Fibroblast of peridontal ligament (primary cell): ENCODE data around the gene TNPO3.
"Not testable (repeated sequence)": the region's sequence is repeated elsewhere in the genome, so short reads cannot be mapped to it uniquely, and the experiment has no call there.

ENCODE experiments used
- DNase-seq: peaks from one replicate; pipeline ENCODE4 v3.0.0-alpha.2; 2010; ENCODE audit errors: extremely low read depth

TNPO3 gene

DNA sequence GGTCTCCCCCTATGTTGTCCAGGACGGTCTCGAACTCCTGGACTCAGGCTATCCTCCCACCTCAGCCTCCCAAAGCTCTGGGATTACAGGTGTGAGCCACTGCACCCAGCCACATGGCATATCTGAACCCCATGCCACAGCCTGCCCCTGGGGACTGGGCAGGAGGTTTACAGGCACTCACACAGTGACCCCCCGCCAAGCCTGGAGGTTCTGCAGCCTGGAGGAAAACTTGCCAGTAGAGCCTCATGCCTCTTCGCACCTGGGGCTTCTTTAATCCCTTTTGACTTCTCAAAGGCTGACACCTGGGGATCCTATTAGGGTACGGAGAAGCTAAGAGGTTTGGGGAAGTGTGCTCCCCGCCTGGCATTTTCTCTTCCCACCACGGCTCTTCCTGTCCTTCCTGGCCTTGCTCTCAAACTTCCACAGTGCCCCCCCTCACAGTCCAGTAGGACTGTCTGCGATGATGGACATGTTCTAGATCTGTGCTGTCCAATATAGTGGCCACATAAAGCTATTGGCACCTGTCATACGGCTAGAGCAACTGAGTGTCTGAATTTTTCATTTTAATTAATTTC lies 133.0 kb downstream of the TNPO3 start:
- no peak for DNase-seq

DNA sequence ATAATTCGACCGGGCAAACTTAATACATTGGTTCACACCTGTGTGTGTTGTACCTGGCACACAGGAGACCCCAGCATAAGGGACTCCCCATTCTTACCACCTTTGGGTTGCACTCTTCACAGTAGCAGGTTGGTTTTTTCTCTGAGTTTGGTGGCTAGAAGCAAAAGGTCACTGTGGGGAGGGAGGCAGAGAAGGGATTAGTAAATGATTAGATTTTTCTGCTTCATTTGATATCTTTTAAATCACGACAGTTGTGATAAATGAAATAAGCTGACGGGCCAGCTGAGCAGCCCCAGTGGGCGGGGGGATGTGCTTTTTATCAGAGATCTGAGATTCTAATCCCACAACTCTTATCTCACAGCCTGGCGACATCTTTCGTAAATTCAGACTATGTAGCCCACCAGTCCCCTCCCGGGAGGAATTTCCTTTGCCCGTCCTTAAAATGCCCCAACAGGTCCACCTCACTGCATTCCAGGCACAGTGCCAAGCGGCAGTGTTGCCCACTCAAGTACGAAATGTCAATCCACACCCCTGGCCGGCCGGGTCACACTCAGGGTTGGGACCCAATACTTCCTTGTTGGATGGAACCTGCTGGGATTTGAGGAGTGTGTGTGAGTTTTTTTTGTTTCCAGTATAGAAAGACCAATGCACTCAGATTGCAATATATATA lies 133.9 kb downstream of the TNPO3 start:
- no peak for DNase-seq

- no peak for DNase-seq
These were observed 134.8 kb downstream of the TNPO3 start for GRCh38 chr7:128919881-128920799.

GRCh38 chr7:128919241-128919640 lies 135.7 kb downstream of the TNPO3 start:
- DNase-seq, result no peak

DNA sequence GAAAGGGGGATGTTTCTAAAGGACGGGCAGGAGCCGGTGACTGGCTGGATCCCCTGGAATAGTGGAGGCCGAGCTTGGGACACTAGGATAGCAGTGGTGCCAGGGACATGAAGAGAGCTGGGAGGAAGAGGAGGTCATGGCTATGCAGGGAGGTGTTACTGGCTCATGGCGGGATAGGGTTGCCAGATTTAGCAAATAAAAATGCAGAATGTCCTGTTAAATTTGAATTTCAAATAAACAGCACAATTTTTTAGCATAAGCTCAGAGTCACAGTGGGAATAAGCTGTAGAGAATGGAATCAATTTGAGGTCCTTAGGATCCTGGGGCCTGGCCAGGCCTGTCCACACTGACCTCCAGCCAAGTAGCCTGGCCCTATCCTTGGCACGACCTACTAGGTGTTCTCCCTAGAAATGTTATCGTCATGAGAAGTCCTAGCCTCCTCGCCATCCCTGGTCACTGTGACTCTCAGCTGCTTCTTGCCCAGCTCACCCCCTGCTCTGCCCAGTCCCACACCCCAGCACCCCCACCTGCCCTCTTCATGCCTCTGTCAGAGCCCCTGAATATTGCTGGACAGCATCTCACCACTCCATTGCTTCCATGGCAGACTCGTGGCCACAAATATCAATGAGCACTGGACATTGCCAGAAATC lies 136.8 kb downstream of the TNPO3 start:
- no peak for DNase-seq

DNA sequence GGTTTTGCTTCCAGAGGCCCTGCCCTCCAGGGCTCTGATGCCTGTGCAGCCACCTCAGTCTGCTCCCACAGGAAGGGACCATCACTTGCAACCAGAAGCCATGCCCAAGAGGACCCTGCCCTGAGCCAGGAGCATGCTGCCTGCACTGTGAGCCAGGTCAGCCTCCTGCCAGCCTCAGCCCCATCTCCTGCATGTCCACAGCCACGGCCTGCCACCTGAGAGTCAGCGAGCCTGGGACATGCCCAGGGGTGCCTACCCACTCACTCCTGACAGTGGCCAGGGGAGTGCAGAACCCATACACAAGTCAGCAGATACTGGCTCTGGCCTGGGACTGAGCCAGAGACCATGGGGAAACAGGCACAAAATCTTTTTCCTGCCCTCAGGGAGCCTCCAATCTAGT lies 137.8 kb downstream of the TNPO3 start:
- no peak for DNase-seq

- no peak for DNase-seq
These were observed 138.3 kb downstream of the TNPO3 start for GRCh38 chr7:128916643-128916915.

- DNase-seq, result no peak
These were observed 138.9 kb downstream of the TNPO3 start for GRCh38 chr7:128915841-128916642.

DNA sequence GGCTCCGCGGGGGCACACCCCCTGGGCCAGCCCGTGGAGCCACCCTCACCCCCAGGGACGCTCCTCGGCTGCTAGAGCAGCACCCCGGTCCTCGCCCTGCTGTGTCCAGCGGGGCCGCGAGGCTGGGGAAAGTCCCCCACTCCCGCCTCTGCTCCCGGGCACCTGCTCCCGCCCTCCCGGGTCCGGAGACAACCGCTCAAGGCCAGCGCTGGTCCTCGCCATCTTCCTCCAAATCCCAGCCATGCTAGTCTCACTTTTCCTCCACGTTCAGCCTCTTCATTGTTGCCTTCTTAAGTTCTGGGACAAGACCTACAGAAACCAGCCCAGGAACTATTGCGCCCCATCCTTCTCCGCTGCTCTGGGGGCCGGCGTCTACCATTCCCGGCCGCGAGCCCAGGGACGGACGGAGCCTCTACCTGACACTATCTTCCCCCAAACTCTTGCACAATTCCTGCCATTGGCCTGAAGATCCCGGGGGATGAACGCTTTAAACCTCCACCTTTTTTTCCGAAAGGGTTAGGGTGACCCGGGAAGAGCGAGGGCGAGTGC lies 139.6 kb downstream of the TNPO3 start:
- DNase-seq, result no peak

DNA sequence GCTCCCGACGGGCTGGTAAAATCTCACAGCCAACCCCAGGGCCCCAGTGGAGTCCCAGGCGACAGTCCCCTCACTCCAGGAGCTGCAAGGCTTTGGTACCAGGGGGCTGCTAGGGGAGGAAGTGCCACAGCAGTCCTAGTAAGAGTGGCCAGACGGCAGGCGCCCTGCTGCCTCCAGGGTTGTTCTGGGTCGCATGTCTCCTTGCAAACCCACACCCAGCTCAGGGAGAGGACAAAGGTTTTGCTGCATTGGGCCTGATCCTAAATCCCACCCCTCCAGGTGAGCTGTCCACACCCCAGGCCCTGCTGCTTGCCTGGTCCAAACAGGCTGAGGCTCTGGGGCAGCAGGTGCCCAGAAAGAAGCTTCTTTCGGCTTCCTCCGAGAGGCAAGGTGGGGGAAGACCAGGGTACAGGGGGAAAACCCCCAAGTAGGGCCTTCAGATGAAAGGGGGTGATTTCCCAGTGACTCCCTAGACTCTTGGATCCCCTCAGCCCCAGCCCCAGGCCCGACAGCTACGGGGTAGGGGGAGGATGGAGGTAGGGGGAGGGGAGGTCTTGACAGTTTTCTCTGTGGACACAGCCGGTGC lies 140.3 kb downstream of the TNPO3 start:
- DNase-seq, result no peak

DNA sequence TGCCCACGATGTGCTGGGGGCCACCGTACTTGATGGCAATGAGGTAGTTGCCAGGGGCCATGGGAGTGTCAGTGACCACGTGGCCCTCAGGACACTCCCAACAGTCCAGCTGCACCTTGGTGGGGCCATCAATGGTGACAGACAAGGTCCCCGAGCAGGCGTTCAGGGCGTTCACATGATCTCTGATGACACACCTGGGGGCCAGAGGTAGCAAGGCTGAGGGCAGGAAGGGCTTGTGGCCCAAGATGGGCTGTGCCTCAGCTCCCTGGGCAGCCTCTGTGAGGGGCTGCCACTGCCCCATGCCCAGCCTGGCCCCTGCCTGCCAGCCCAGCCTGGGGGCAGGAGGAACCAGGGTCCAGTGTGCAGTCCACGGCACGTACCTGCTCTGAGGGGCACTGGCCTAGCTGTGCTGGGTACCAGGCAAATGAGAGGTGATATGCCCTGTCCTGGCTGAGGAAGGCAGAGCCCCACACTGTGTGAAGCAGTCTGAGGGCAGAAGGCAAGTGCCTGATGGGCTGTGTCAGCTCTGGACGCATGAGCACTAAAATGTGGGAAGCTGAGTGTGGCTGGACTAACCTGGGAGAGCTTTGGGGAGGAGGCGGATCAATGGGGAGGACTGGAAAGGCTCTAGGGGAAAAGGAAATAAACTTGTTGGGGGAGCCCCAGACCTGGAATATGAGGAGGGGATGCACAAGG lies 140.9 kb downstream of the TNPO3 start:
- no peak for DNase-seq

DNA sequence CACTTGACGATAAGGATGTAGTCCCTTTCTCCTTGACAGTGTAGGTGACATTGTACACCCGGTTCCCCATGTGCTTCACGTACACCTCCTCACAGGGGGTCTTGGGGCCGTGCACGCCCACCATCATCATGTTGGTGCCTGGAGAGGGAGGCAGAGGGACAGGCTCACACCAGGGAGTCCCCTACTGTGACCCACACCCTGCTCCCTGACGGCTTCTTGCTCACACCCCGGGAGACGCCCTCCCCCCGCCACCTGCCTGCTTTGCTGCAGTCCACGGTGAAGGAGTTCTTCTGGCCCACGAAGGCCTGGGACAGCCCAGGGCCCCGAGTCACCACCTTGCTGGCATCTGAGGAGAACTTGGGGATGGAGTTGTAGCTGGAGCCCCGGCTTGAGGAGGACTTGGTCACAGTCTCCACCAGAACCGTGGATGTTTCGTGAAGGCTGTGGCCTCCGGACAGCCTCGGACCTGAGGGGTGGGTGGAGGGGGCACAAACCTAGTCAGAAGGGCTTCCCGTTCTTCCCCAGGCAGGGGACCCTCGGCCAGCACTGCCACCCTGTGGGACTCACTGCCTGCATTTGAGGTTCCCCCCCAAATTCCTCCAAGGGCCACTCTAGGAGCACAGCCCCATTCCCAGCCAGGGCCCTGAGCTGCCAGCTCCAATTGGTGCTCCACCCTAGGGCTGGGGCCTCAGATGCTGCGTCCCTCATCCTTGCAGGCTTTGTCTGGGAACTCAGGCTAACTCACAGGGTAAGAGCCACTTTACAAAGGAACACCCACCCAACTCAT lies 142.0 kb downstream of the TNPO3 start:
- not testable (repeated sequence) for DNase-seq

- no peak for DNase-seq
These were observed 142.6 kb downstream of the TNPO3 start for GRCh38 chr7:128912281-128912680.

DNA sequence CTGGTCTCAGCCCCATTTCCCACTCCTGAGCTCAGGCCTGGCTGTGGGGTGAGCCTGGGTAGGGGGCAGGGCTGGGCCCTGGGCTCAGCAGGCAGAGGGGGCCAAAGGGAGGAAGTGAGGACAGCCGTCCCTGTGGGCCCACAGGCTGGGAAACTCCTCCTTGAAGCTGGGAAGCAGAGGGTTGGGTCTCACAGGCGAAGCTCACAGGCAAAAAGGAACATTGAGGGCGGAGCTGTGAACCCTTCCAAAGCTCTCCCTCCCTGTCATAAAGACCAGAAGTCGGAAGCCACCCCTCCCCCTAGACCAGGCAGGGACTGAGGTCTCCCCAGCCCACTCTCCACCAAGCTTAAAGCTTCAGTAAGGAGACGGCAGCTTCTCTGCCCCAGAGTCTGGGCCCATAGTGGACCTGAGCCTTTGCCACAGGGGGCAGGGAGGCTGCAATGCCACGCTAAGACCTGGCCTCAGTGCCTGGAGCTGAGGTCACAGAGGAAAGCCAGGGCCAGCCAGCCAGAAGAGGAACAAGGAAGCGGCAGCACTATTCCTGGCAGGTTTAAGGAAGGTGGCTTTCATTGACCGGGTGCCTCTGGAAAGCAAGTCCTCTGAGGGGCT lies 143.4 kb downstream of the TNPO3 start:
- no peak for DNase-seq

DNA sequence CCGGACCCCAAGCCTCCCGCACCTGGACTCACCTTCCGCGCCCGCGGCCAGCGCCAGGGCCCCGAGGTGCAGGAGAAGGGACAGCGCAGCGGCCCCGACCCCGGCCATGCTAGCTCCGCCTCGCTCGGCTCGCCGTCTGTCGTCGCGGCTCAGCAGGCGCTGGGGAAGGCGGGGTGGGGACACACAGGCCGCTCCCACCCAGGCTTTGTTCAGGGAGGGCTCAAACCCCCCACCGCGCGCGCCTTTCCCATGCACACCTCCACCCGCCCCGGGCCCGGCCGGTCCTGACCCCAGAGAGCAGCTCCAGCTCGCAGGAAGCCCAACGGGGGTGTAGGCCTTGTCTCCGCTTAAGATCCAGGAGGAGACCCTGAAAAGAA lies 144.4 kb downstream of the TNPO3 start, which contains the start of gene KCP:
Gene KCP (minus strand): TSS at position 141 of the 377 bp plus-strand sequence. CDS start 33 bp downstream, at position 108.
- DNase-seq, result no peak

DNA sequence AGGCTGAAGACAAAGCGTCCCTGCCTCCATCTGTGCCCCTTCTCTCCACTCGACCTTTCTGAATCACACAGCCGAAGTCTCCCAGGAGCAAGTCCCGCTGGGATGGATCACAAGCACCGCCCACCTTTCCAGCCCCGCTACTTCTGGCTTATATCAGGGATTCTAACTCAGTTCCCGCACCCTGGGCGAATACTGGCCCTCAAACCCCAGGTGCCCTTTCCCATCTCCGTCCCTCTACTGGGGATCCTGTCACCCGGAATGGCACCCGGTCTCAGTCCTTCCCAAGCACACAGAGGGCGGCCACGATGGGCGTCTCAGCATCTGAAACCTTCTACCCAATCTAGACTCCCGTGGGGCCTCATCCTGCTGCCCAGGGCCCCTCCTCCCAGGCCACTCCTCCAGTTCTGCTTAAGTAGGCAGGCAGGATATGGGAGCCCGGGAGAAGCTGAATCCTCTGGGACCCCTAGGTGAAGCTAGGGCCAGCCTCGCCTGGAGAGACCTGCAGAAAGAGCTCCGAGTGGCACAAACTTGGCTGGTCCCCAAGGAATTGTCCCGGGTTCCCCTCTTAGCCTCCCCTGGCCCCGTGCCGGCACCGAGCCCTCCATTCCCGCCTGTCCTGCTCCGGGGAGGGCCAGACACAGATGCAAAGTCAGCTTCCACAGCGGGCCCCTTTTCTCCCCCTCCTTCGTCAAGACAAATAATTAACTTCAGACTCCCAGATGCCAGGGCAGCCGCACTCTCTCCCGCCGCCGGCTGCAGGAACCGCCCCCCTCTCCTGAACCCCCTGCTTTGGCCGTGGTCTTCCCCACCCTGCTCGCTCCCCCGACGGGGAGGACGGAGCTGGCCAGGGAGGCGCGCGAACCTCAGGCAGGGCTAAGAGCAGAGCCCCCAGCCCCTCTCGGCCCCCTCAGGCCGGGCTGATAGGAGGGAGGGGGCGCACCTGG lies 145.0 kb downstream of the TNPO3 start:
- no peak for DNase-seq

DNA sequence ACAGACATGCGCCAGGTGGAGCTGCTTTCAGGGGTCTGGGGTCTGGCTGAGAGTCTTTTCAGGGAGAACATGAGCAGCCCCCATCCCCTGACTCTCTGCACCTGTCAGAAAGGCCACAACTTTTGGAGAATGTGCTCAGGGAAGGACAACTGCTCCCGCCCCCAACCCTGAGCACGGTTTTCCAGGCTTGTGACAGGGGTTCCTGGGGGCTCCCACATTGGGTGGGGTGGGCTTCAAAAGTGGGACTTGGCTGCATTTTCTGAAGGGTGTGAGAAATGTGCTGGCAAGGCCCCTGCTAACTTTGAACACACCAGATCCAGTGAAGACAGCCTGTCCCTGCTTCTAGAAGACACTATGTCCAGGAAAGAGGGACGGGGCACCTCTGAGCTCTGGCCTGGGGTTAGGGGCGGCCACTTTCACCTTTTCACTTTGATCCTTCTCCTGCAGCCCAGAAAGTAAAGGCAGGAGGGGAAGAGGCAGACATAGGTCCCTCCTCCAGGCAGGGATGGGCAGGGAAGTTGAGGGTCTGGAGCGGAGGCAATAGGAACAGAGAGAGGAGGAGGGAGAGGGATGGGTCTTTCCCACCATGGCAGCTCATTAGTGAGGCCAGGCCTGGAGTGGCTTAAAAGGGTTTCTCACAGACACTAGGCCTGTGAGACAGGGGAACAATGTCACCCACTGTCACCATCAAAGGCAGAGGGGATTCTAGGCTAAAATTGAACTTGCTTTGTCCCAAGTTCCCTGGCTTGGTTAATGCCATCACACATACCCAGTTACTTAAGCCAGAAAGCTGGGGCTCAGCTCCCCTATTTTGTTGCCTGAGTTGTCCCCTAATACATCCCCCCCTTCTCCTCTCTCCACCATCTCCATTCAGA lies 145.9 kb downstream of the TNPO3 start:
- DNase-seq, result no peak
